Liver (tissue), 9 donors: Measurements from ENCODE around the gene NYNRIN. TPM values are rescaled to one million over a fixed set of nuclear protein-coding genes. Genes with fewer than 3 reads are reported as not detected.
A peak's percentile ranks its signal among the peaks of the same experiment; 100 is the strongest.

Experiments used
- DNase-seq: peaks from one replicate; pipeline ENCODE4 v3.0.0-alpha.2; 2017; ENCODE audit warnings: low spot score
- H3K27ac ChIP-seq, 2 donors: one replicate each; pipeline ENCODE4 v1.7.0; 2013; ENCODE audit warnings: inconsistent platforms in 2 of 2, low read length in 2 of 2, control low read depth in 1 of 2, low read depth in 1 of 2, mild to moderate bottlenecking in 1 of 2
- H3K27me3 ChIP-seq, 4 donors: one replicate each; pipeline versions ENCODE4 v1.6.1 to v1.7.0; 2013; ENCODE audit warnings: low read length in 3 of 4, inconsistent platforms in 1 of 4, mild to moderate bottlenecking in 1 of 4, moderate library complexity in 1 of 4; ENCODE audit not compliant: control insufficient read depth in 4 of 4, insufficient read depth in 4 of 4
- H3K36me3 ChIP-seq, 4 donors: one replicate each; pipeline versions ENCODE4 v1.6.1 to v1.7.0; 2013; ENCODE audit warnings: low read length in 3 of 4, mild to moderate bottlenecking in 3 of 4, low read depth in 1 of 4, moderate library complexity in 1 of 4; ENCODE audit not compliant: control insufficient read depth in 4 of 4, insufficient read depth in 3 of 4
- H3K4me1 ChIP-seq, 4 donors: one replicate each; pipeline versions ENCODE4 v1.6.1 to v1.7.0; 2013; ENCODE audit warnings: low read length in 3 of 4, mild to moderate bottlenecking in 3 of 4, moderate library complexity in 1 of 4; ENCODE audit not compliant: control insufficient read depth in 4 of 4, insufficient read depth in 4 of 4
- H3K4me3 ChIP-seq, 3 donors: one replicate each; pipeline versions ENCODE4 v1.6.1 to v1.7.0; 2013; ENCODE audit warnings: low read length in 3 of 3, control low read depth in 1 of 3, low read depth in 1 of 3, mild to moderate bottlenecking in 1 of 3
- H3K9ac ChIP-seq, 2 donors: one replicate each; pipeline ENCODE4 v1.7.0; 2013; ENCODE audit warnings: low read length in 2 of 2, mild to moderate bottlenecking in 2 of 2, moderate library complexity in 2 of 2, control low read depth in 1 of 2, low read depth in 1 of 2
- H3K9me3 ChIP-seq, 4 donors: one replicate each; pipeline versions ENCODE4 v1.6.1 to v1.7.0; 2013; ENCODE audit warnings: low read length in 3 of 4; ENCODE audit not compliant: control insufficient read depth in 4 of 4
- EGR1 ChIP-seq, 2 donors: IDR thresholded peaks; 2 replicates each; pipeline ENCODE4 v1.6.1; 2016 to 2018; ENCODE audit warnings: antibody characterized with exemption in 2 of 2, low read depth in 2 of 2
- FOXA1 ChIP-seq: IDR thresholded peaks from 2 replicates; pipeline ENCODE4 v1.6.1; 2016; ENCODE audit warnings: antibody characterized with exemption
- FOXA2 ChIP-seq: IDR thresholded peaks from 2 replicates; pipeline ENCODE4 v1.6.1; 2016; ENCODE audit warnings: antibody characterized with exemption
- HNF4A ChIP-seq, 2 donors: conservative IDR thresholded peaks; 2 replicates each; pipeline ENCODE4 v1.6.1; 2016; ENCODE audit warnings: antibody characterized with exemption in 2 of 2, mild to moderate bottlenecking in 2 of 2
- HNF4G ChIP-seq: IDR thresholded peaks from 2 replicates; pipeline ENCODE4 v1.6.1; 2016; ENCODE audit warnings: antibody characterized with exemption
- JUND ChIP-seq, 2 donors: IDR thresholded peaks; 2 replicates each; pipeline ENCODE4 v1.6.1; 2016; ENCODE audit warnings: antibody characterized with exemption in 2 of 2
- NR2F2 ChIP-seq: IDR thresholded peaks from 2 replicates; pipeline ENCODE4 v1.6.1; 2016; ENCODE audit warnings: antibody characterized with exemption
- RAD21 ChIP-seq, 2 donors: IDR thresholded peaks; 2 replicates each; pipeline ENCODE4 v1.6.1; 2016; ENCODE audit warnings: antibody characterized with exemption in 2 of 2, mild to moderate bottlenecking in 2 of 2
- RXRA ChIP-seq, 2 donors: IDR thresholded peaks; 2 replicates each; pipeline ENCODE4 v1.6.1; 2017 to 2018; ENCODE audit warnings: antibody characterized with exemption in 2 of 2, mild to moderate bottlenecking in 1 of 2
- SP1 ChIP-seq: IDR thresholded peaks from 2 replicates; pipeline ENCODE4 v1.6.1; 2018; ENCODE audit warnings: antibody characterized with exemption, mild to moderate bottlenecking
- TAF1 ChIP-seq: conservative IDR thresholded peaks from 2 replicates; pipeline ENCODE4 v1.6.1; 2016; ENCODE audit warnings: antibody characterized with exemption, mild to moderate bottlenecking
- YY1 ChIP-seq: IDR thresholded peaks from 2 replicates; pipeline ENCODE4 v1.6.1; 2016; ENCODE audit warnings: antibody characterized with exemption, mild to moderate bottlenecking
- WGBS: extraction: QIAGEN DNeasy Blood & Tissue Kit; methylation state at CpG from one replicate; pipeline ENCODE4 v1.1.7; 2013; 5-methylcytosine and 5-hydroxymethylcytosine counted together
- polyA plus RNA-seq, 2 donors: library from polyadenylated mRNA; stranded (reverse) in 1 of 2; unstranded in 1 of 2; fragments of 200-250 nt in 1 of 2; fragments of >200 nt in 1 of 2; fragmentation: Nextera tagmentation in 1 of 2; extraction: Ambion mirVana in 1 of 2; gene quantifications; one replicate each; pipeline versions ENCODE4 v1.2.1 to v1.2.3, GENCODE V29; 2013 to 2015
- total RNA-seq, 2 donors: library from RNA; depleted of rRNA; stranded (reverse); fragments of >200 nt; gene quantifications; one replicate each; pipeline ENCODE4 v1.2.3, GENCODE V29; 2014
- TF ChIP-seq, protein P1 (sequence below): IDR thresholded peaks from 2 replicates; pipeline ENCODE4 v1.6.1; 2016; ENCODE audit warnings: antibody characterized with exemption
- TF ChIP-seq, protein P2 (sequence below): IDR thresholded peaks from 2 replicates; pipeline ENCODE4 v1.6.1; 2016; ENCODE audit warnings: antibody characterized with exemption, mild to moderate bottlenecking
- TF ChIP-seq, protein P3 (sequence below): fragments of 150-350 bp; IDR thresholded peaks from 2 replicates; pipeline ENCODE4 v1.5.1; 2017; ENCODE audit warnings: improper control_type of control experiment, low read depth, low read length; ENCODE audit not compliant: missing input control
- TF ChIP-seq, protein P4 (sequence below): IDR thresholded peaks from 2 replicates; pipeline ENCODE4 v1.6.1; 2016; ENCODE audit warnings: antibody characterized with exemption
- donor health status: healthy.
- donor health status: healthy.
- donor health status: healthy.
- donor health status: healthy.
- donor health status: healthy.

The NYNRIN gene
- total and polyA plus RNA-seq, 4 donors: 0.89 to 11.0 (median 1.8) TPM

DNA sequence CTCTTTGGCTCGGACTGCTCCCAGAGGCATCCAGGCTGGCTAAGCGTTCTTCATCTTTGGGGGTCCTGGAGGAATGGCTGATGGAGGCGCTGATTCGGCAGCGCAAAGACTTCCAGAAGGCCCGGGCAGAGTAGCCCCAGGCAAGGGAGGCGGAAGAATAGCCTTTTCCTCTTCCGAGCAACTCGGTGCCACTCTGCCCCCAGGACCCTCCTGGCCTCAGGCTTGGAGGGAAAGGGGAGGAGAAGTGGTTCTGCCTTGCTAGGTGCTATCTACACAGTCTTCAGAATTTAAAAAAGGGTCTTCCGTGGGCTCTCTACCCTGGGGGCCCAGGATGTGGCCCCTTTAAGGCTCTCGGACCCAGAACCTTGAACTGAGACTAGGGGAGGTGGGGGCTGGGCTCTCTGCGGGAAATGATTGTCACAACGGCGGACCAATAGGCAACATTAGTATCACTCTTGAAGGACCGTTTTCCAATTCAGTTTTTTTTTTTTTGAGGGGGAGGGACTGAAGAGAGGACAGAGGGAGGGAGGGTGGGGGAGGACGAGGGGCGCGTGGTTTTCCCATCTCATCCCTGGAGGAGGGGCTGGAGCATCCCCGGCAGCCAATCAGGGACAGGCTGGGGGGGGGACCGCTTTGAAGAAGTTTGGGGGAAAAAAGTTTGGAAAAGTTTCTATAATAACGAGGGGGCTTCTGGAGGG is 31.1 kb upstream of the NYNRIN start, which contains the start of gene NFATC4:
Gene NFATC4, plus strand, starts transcription at position 671 of the 698 bp plus-strand sequence. CDS start 157 bp downstream, outside the sequence.
- Histone ChIP-seq H3K36me3 (no peaks in the 10 kb centered on the region), H3K4me1 (peaks cover 0 to 5% (median 3%) of the 10 kb centered on the region in 4 donors), H3K27me3 (peaks cover 0 to 5% (median 0%) of the 10 kb centered on the region in 4 donors), H3K27ac (peak within 1 kb of the TSS; percentile 54 to 70), H3K9ac (no peak within 1 kb of the TSS), H3K9me3 (no peaks in the 10 kb centered on the region), H3K4me3 (peak within 1 kb of the TSS in 1 of 3 donors; percentile 28)
- 19% methylated on average over 21 of the region's 21 CpGs for WGBS
- no peak for DNase-seq
- no peak for TF ChIP-seq RXRA (IDR thresholded peaks at IDR 0.05)
- TF ChIP-seq, protein P1, sequence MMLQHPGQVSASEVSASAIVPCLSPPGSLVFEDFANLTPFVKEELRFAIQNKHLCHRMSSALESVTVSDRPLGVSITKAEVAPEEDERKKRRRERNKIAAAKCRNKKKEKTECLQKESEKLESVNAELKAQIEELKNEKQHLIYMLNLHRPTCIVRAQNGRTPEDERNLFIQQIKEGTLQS: no peak
- TF ChIP-seq, protein P2, sequence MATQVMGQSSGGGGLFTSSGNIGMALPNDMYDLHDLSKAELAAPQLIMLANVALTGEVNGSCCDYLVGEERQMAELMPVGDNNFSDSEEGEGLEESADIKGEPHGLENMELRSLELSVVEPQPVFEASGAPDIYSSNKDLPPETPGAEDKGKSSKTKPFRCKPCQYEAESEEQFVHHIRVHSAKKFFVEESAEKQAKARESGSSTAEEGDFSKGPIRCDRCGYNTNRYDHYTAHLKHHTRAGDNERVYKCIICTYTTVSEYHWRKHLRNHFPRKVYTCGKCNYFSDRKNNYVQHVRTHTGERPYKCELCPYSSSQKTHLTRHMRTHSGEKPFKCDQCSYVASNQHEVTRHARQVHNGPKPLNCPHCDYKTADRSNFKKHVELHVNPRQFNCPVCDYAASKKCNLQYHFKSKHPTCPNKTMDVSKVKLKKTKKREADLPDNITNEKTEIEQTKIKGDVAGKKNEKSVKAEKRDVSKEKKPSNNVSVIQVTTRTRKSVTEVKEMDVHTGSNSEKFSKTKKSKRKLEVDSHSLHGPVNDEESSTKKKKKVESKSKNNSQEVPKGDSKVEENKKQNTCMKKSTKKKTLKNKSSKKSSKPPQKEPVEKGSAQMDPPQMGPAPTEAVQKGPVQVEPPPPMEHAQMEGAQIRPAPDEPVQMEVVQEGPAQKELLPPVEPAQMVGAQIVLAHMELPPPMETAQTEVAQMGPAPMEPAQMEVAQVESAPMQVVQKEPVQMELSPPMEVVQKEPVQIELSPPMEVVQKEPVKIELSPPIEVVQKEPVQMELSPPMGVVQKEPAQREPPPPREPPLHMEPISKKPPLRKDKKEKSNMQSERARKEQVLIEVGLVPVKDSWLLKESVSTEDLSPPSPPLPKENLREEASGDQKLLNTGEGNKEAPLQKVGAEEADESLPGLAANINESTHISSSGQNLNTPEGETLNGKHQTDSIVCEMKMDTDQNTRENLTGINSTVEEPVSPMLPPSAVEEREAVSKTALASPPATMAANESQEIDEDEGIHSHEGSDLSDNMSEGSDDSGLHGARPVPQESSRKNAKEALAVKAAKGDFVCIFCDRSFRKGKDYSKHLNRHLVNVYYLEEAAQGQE: no peak
- TF ChIP-seq EGR1 (IDR thresholded peaks at IDR 0.05; ENCODE audit: low read depth in 2 of 2): no peak
- TF ChIP-seq, protein P3, sequence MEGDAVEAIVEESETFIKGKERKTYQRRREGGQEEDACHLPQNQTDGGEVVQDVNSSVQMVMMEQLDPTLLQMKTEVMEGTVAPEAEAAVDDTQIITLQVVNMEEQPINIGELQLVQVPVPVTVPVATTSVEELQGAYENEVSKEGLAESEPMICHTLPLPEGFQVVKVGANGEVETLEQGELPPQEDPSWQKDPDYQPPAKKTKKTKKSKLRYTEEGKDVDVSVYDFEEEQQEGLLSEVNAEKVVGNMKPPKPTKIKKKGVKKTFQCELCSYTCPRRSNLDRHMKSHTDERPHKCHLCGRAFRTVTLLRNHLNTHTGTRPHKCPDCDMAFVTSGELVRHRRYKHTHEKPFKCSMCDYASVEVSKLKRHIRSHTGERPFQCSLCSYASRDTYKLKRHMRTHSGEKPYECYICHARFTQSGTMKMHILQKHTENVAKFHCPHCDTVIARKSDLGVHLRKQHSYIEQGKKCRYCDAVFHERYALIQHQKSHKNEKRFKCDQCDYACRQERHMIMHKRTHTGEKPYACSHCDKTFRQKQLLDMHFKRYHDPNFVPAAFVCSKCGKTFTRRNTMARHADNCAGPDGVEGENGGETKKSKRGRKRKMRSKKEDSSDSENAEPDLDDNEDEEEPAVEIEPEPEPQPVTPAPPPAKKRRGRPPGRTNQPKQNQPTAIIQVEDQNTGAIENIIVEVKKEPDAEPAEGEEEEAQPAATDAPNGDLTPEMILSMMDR: no peak
- TF ChIP-seq JUND (IDR thresholded peaks at IDR 0.05): no peak
- TF ChIP-seq YY1: no peak
- TF ChIP-seq NR2F2: no peak
- no peak for TF ChIP-seq HNF4A (conservative IDR thresholded peaks at IDR 0.05)
- TF ChIP-seq TAF1: no peak
- no peak for TF ChIP-seq SP1
- TF ChIP-seq, protein P4, sequence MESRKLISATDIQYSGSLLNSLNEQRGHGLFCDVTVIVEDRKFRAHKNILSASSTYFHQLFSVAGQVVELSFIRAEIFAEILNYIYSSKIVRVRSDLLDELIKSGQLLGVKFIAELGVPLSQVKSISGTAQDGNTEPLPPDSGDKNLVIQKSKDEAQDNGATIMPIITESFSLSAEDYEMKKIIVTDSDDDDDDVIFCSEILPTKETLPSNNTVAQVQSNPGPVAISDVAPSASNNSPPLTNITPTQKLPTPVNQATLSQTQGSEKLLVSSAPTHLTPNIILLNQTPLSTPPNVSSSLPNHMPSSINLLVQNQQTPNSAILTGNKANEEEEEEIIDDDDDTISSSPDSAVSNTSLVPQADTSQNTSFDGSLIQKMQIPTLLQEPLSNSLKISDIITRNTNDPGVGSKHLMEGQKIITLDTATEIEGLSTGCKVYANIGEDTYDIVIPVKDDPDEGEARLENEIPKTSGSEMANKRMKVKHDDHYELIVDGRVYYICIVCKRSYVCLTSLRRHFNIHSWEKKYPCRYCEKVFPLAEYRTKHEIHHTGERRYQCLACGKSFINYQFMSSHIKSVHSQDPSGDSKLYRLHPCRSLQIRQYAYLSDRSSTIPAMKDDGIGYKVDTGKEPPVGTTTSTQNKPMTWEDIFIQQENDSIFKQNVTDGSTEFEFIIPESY: no peak
- no peak for TF ChIP-seq HNF4G
- no peak for TF ChIP-seq FOXA1
- no peak for TF ChIP-seq RAD21 (IDR thresholded peaks at IDR 0.05)
- TF ChIP-seq FOXA2: no peak

DNA sequence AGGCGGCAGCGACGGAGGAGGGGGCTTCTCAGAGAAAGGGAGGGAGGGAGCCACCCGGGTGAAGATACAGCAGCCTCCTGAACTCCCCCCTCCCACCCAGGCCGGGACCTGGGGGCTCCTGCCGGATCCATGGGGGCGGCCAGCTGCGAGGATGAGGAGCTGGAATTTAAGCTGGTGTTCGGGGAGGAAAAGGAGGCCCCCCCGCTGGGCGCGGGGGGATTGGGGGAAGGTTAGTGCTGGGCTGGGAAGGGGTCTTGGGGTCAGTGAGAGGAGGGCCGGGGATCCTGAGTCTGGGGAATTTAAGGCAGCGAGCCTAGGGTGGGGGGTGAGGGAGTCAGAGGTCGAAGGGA is 30.6 kb upstream of the NYNRIN start:
- TF ChIP-seq, protein P3: no peak
- Histone ChIP-seq H3K27ac (peak overlapping the region; percentile 54 to 65), H3K9me3 (no peaks in the 10 kb centered on the region), H3K4me3 (peak overlapping the region in 1 of 3 donors; percentile 28), H3K27me3 (peaks cover 0 to 5% (median 0%) of the 10 kb centered on the region in 4 donors), H3K4me1 (peaks cover 0 to 5% (median 3%) of the 10 kb centered on the region in 4 donors), H3K36me3 (no peaks in the 10 kb centered on the region), H3K9ac (no peak overlapping the region)
- WGBS: 4% methylated on average over 15 of the region's 15 CpGs
- no peak for DNase-seq
